ENCODE results near the gene ZNF692.

Gene ZNF692

GRCh38 chr1:248853663-248854375 is 5.1 kb downstream of the ZNF692 start:
- H3K4me3 ChIP-seq = no peak overlapping the region
- no peaks in the 10 kb centered on the region for H3K9me3 ChIP-seq
- no peaks in the 10 kb centered on the region for H3K27me3 ChIP-seq
- intact Hi-C loops (cut with DNase I; ENCODE audit: low total_unique reads) = no loop called here
- peaks cover 0 to 17% (median 10%) of the 10 kb centered on the region in 4 donors for H3K4me1 ChIP-seq
- H3K27ac ChIP-seq = no peak overlapping the region
- peaks cover 6 to 55% (median 26%) of the 10 kb centered on the region in 3 donors for H3K36me3 ChIP-seq
- TF ChIP-seq CTCF (IDR thresholded peaks at IDR 0.05) = no peak
- DNase-seq = peak in 1 of 2 donors; percentile 45

GRCh38 chr1:248852481-248853405 is 6.1 kb downstream of the ZNF692 start:
- DNase-seq = peak in 1 of 2 donors; percentile 63
- Histone ChIP-seq H3K9me3 (no peaks in the 10 kb centered on the region), H3K27ac (no peak overlapping the region), H3K4me1 (peaks cover 0 to 8% (median 5%) of the 10 kb centered on the region in 4 donors), H3K27me3 (no peaks in the 10 kb centered on the region), H3K36me3 (peaks cover 14 to 66% (median 37%) of the 10 kb centered on the region in 3 donors), H3K4me3 (no peak overlapping the region)
- intact Hi-C loops (cut with DNase I; ENCODE audit: low total_unique reads) = no loop called here
- no peak for TF ChIP-seq CTCF (IDR thresholded peaks at IDR 0.05)

GRCh38 chr1:248851390-248851789 is 7.5 kb downstream of the ZNF692 start:
- no peak for TF ChIP-seq CTCF (IDR thresholded peaks at IDR 0.05)

GRCh38 chr1:248850536-248851251 is 8.2 kb downstream of the ZNF692 start:
- Histone ChIP-seq H3K4me1 (no peaks in the 10 kb centered on the region), H3K9me3 (no peaks in the 10 kb centered on the region), H3K36me3 (peaks cover 32 to 83% (median 58%) of the 10 kb centered on the region in 3 donors), H3K4me3 (no peak overlapping the region), H3K27me3 (no peaks in the 10 kb centered on the region), H3K27ac (no peak overlapping the region)
- DNase-seq = peak in 1 of 2 donors; percentile 47
- intact Hi-C loops (cut with DNase I; ENCODE audit: low total_unique reads) = no loop called here
- no peak for TF ChIP-seq CTCF (IDR thresholded peaks at IDR 0.05)

More at GRCh38 chr1:248851390-248851789, 7.5 kb downstream of the ZNF692 start:
- Histone ChIP-seq H3K4me3 (no peak overlapping the region), H3K36me3 (peaks cover 25 to 79% (median 51%) of the 10 kb centered on the region in 3 donors), H3K9me3 (no peaks in the 10 kb centered on the region), H3K4me1 (no peaks in the 10 kb centered on the region), H3K27ac (no peak overlapping the region), H3K27me3 (no peaks in the 10 kb centered on the region)
- peak in 1 of 2 donors; percentile 42 for DNase-seq
- intact Hi-C loops (cut with DNase I; ENCODE audit: low total_unique reads) = no loop called here

- Histone ChIP-seq H3K4me1 (no peaks in the 10 kb centered on the region), H3K36me3 (peaks cover 37 to 83% (median 63%) of the 10 kb centered on the region in 3 donors), H3K27ac (no peak overlapping the region), H3K4me3 (no peak overlapping the region), H3K27me3 (no peaks in the 10 kb centered on the region), H3K9me3 (no peaks in the 10 kb centered on the region)
- peak in 1 of 2 donors; percentile 46 for DNase-seq
- TF ChIP-seq CTCF (IDR thresholded peaks at IDR 0.05) = no peak
- intact Hi-C loops (cut with DNase I; ENCODE audit: low total_unique reads) = no loop called here
These were observed 8.8 kb downstream of the ZNF692 start for GRCh38 chr1:248850124-248850523.

All from tibial artery (tissue), 4 donors.